Stomach (tissue), 4 donors: ENCODE results near the gene XYLT1.

Experiments
- CTCF ChIP-seq, 7 experiments: fragments of 450-650 bp in 4 of 7; fragments of 200-600 bp in 3 of 7; sonication (generic) in 3 of 7; IDR thresholded peaks; one replicate each; pipeline ENCODE4 v1.5.1; 2016 to 2019; ENCODE audit warnings: antibody characterized with exemption in 7 of 7, control low read depth in 2 of 7, mild to moderate bottlenecking in 1 of 7
- POLR2AphosphoS5 ChIP-seq, 3 donors: sonication (generic); formaldehyde crosslinking; IDR thresholded peaks; one replicate each; pipeline ENCODE4 v1.6.1; 2016; ENCODE audit warnings: antibody characterized with exemption in 3 of 3

GRCh38 chr16:17313793-17314547 is 156.8 kb downstream of the XYLT1 start:
- TF ChIP-seq CTCF (IDR thresholded peaks at IDR 0.05) (no peak), POLR2AphosphoS5 (IDR thresholded peaks at IDR 0.05) (no peak)
